ENCODE data around the gene IL22RA1. TPM values are rescaled to one million over a fixed set of nuclear protein-coding genes. Genes with fewer than 3 reads are reported as not detected.

Gene IL22RA1
- total and polyA plus RNA-seq, 2 experiments from 2014 or later: 0.21 TPM; not detected in 1

DNA sequence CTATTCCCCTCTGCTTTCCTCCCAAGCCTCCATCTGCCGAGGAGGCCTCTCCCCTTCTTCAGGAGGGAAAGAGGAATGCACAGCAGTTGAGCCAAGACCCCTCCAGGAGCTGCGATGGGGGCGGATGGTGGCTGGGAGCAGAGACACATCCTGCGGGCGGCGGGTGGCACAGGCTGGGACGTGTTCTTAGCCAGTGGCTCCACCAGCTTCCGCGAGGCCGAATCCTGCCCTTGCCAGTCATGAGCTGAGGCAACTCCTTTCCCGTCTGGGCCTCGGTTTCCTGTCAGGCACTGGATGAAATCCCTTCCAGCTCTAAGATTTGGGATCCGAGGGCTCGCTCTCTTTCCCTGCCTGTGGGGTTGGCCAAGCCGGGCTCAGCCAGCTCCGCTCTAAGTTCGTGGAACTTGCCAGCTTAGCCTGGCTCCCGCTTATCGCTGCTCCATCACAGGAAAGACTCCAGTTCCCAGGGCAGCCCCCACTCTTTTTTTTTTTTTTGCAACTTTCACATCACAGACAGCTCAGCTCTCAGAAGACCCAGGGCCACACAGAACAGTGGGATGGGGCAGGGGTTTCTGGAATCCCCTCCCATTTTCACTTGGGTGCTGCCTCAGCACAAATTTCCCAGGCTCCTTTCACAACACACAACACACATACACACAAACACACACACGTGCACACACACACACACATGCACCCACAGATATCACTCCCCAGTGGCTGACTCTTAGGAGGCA lies 31.5 kb downstream of the IL22RA1 start:
- in situ Hi-C loops (cut with MboI): no loop called here
- H2AFZ ChIP-seq: peak overlapping the region; percentile 76
- H3K4me1 ChIP-seq (ENCODE audit: insufficient read depth): peaks cover 32% of the 10 kb centered on the region
- H3K4me3 ChIP-seq: peak overlapping the region; percentile 45; the same call in 1 of the 2 replicates
- no peaks in the 10 kb centered on the region for H4K20me1 ChIP-seq (ENCODE audit: insufficient read depth)
- TF ChIP-seq EZH2phosphoT487 (IDR thresholded peaks at IDR 0.05; ENCODE audit: insufficient read depth, low read depth): no peak
- peak overlapping the region; percentile 54 for H3K27ac ChIP-seq
- no peaks in the 10 kb centered on the region for H3K27me3 ChIP-seq (replicated peaks; ENCODE audit: insufficient read depth)
- H3K9me3 ChIP-seq (ENCODE audit: low read depth): no peaks in the 10 kb centered on the region
- DNase-seq: peak; percentile 63
- peaks cover 14% of the 10 kb centered on the region for H3F3A ChIP-seq (ENCODE audit: insufficient read depth)
- no peaks in the 10 kb centered on the region for H3K36me3 ChIP-seq (ENCODE audit: low read depth)
- WGBS, 2 experiments (ENCODE audit: low coverage in 1 of 2, low lambda C conversion rate in 2 of 2, missing lambda C conversion rate in 2 of 2): 10 to 17% methylated on average over 20 of the region's 20 CpGs
- no peaks in the 10 kb centered on the region for H3K9me2 ChIP-seq (ENCODE audit: insufficient read depth)
- no peaks in the 10 kb centered on the region for H3K79me2 ChIP-seq (ENCODE audit: insufficient read depth)
- H3K4me2 ChIP-seq (ENCODE audit: unreplicated experiment): peak overlapping the region; percentile 59
- peak overlapping the region; percentile 41 for H3K9ac ChIP-seq

- DNase-seq: peak; percentile 33
- H3K9ac ChIP-seq: peak overlapping the region; percentile 41
- TF ChIP-seq EZH2phosphoT487 (IDR thresholded peaks at IDR 0.05; ENCODE audit: insufficient read depth, low read depth): no peak
- TF ChIP-seq EZH2 (IDR thresholded peaks at IDR 0.05; ENCODE audit: insufficient read depth, poor library complexity, severe bottlenecking): no peak
- peaks cover 14% of the 10 kb centered on the region for H3F3A ChIP-seq (ENCODE audit: insufficient read depth)
- peak overlapping the region; percentile 54 for H3K27ac ChIP-seq
- H3K9me3 ChIP-seq (ENCODE audit: low read depth): no peaks in the 10 kb centered on the region
- peak overlapping the region; percentile 76 for H2AFZ ChIP-seq
- H4K20me1 ChIP-seq (ENCODE audit: insufficient read depth): no peaks in the 10 kb centered on the region
- peaks cover 32% of the 10 kb centered on the region for H3K4me1 ChIP-seq (ENCODE audit: insufficient read depth)
- WGBS, 2 experiments (ENCODE audit: low coverage in 1 of 2, low lambda C conversion rate in 2 of 2, missing lambda C conversion rate in 2 of 2): 28 to 36% methylated on average over 12 to 14 of the region's 14 CpGs
- no peak overlapping the region for H3K4me3 ChIP-seq
- no peaks in the 10 kb centered on the region for H3K79me2 ChIP-seq (ENCODE audit: insufficient read depth)
- no peaks in the 10 kb centered on the region for H3K9me2 ChIP-seq (ENCODE audit: insufficient read depth)
- no peaks in the 10 kb centered on the region for H3K36me3 ChIP-seq (ENCODE audit: low read depth)
- no peaks in the 10 kb centered on the region for H3K27me3 ChIP-seq (replicated peaks; ENCODE audit: insufficient read depth)
- H3K4me2 ChIP-seq (ENCODE audit: unreplicated experiment): no peak overlapping the region
- in situ Hi-C loops (cut with MboI): no loop called here
Observed at GRCh38 chr1:24110642-24111261, 32.2 kb downstream of the IL22RA1 start.

GRCh38 chr1:24109686-24110475 lies 33.1 kb downstream of the IL22RA1 start:
- H3K4me3 ChIP-seq: no peak overlapping the region
- peaks cover 32% of the 10 kb centered on the region for H3K4me1 ChIP-seq (ENCODE audit: insufficient read depth)
- no peaks in the 10 kb centered on the region for H3K27me3 ChIP-seq (replicated peaks; ENCODE audit: insufficient read depth)
- H3K9me2 ChIP-seq (ENCODE audit: insufficient read depth): no peaks in the 10 kb centered on the region
- no peak overlapping the region for H2AFZ ChIP-seq
- peak overlapping the region; percentile 91; the same call in 1 of the 2 replicates for H3K27ac ChIP-seq
- no peak overlapping the region for H3K4me2 ChIP-seq (ENCODE audit: unreplicated experiment)
- H4K20me1 ChIP-seq (ENCODE audit: insufficient read depth): no peaks in the 10 kb centered on the region
- peaks cover 14% of the 10 kb centered on the region for H3F3A ChIP-seq (ENCODE audit: insufficient read depth)
- no peak for TF ChIP-seq EZH2phosphoT487 (IDR thresholded peaks at IDR 0.05; ENCODE audit: insufficient read depth, low read depth)
- no peak for TF ChIP-seq EZH2 (IDR thresholded peaks at IDR 0.05; ENCODE audit: insufficient read depth, poor library complexity, severe bottlenecking)
- in situ Hi-C loops (cut with MboI): no loop called here
- WGBS, 2 experiments (ENCODE audit: low coverage in 1 of 2, low lambda C conversion rate in 2 of 2, missing lambda C conversion rate in 2 of 2): 84 to 86% methylated on average over 14 to 15 of the region's 15 CpGs
- no peak for DNase-seq
- H3K36me3 ChIP-seq (ENCODE audit: low read depth): no peaks in the 10 kb centered on the region
- no peaks in the 10 kb centered on the region for H3K79me2 ChIP-seq (ENCODE audit: insufficient read depth)
- no peaks in the 10 kb centered on the region for H3K9me3 ChIP-seq (ENCODE audit: low read depth)
- H3K9ac ChIP-seq: no peak overlapping the region

DNA sequence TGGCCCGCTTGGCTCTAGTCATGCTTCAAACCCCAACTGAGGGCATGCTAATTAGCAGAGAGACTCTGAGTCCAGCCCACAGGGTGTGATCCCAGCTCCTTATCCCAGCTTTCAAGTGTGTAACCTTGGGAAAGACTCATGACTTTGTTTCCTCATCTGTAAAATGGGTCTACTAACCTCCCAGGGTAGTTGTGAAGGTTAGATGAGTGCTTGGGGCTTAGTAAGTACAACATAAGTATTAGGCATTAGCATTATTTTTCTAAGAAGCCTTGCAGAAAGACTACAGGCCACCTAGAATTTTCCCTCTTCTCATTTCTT lies 33.8 kb downstream of the IL22RA1 start:
- Histone ChIP-seq H4K20me1 (ENCODE audit: insufficient read depth) (no peaks in the 10 kb centered on the region), H3K79me2 (ENCODE audit: insufficient read depth) (no peaks in the 10 kb centered on the region), H3K4me2 (ENCODE audit: unreplicated experiment) (no peak overlapping the region), H3K36me3 (ENCODE audit: low read depth) (no peaks in the 10 kb centered on the region), H3K9me3 (ENCODE audit: low read depth) (no peaks in the 10 kb centered on the region), H3K9ac (peak overlapping the region; percentile 15; the same call in 1 of the 2 replicates), H3F3A (ENCODE audit: insufficient read depth) (peaks cover 14% of the 10 kb centered on the region), H3K4me3 (no peak overlapping the region), H3K27ac (peak overlapping the region; percentile 91), H2AFZ (no peak overlapping the region), H3K27me3 (replicated peaks; ENCODE audit: insufficient read depth) (no peaks in the 10 kb centered on the region), H3K4me1 (ENCODE audit: insufficient read depth) (peaks cover 32% of the 10 kb centered on the region), H3K9me2 (ENCODE audit: insufficient read depth) (no peaks in the 10 kb centered on the region)
- 5 to 6% methylated on average over 1 of the region's 1 CpG for WGBS, 2 experiments (ENCODE audit: low coverage in 1 of 2, low lambda C conversion rate in 2 of 2, missing lambda C conversion rate in 2 of 2)
- in situ Hi-C loops (cut with MboI): no loop called here
- no peak for DNase-seq
- no peak for TF ChIP-seq EZH2 (IDR thresholded peaks at IDR 0.05; ENCODE audit: insufficient read depth, poor library complexity, severe bottlenecking)
- no peak for TF ChIP-seq EZH2phosphoT487 (IDR thresholded peaks at IDR 0.05; ENCODE audit: insufficient read depth, low read depth)
